SK-N-MC (cell line): ENCODE measurements around the gene BRPF3.

Experiments used
- DNase-seq: peaks from one replicate; pipeline ENCODE4 v3.0.0-alpha.2; 2011; ENCODE audit warnings: low read depth, low spot score
- H3K27ac ChIP-seq: fragments of 200-600 bp; sonication (generic); 2 replicates; pipeline ENCODE4 v1.5.1; 2016; ENCODE audit warnings: mixed run types
- H3K36me3 ChIP-seq: fragments of 200-600 bp; sonication (generic); 2 replicates; pipeline ENCODE4 v1.6.1; 2017; ENCODE audit warnings: antibody characterized with exemption, low read length, mixed read lengths; ENCODE audit not compliant: insufficient read depth
- H3K4me3 ChIP-seq: fragments of 200-600 bp; sonication (generic); 2 replicates; pipeline ENCODE4 v1.5.1; 2016
- H3K9ac ChIP-seq: fragments of 200-600 bp; sonication (generic); 2 replicates; pipeline ENCODE4 v1.8.0; 2017; ENCODE audit warnings: mixed run types, mixed read lengths; ENCODE audit not compliant: insufficient read length
- H3K9me3 ChIP-seq: fragments of 200-600 bp; sonication (generic); 2 replicates; pipeline ENCODE4 v1.6.1; 2017; ENCODE audit warnings: low read depth, mild to moderate bottlenecking, antibody characterized with exemption, low read length, moderate library complexity, mixed read lengths
- EZH2 ChIP-seq: fragments of 200-600 bp; sonication (generic); IDR thresholded peaks from one replicate; pipeline ENCODE4 v1.6.1; 2017; ENCODE audit warnings: antibody characterized with exemption
- FOXP2 ChIP-seq: optimal IDR thresholded peaks from 2 replicates; pipeline ENCODE3; 2011; ENCODE audit warnings: mild to moderate bottlenecking, moderate library complexity; ENCODE audit not compliant: insufficient read depth; ENCODE audit errors: extremely low read length, control extremely low read depth
- POLR2AphosphoS5 ChIP-seq: IDR thresholded peaks from 2 replicates; pipeline ENCODE4 v1.6.1; 2012; ENCODE audit warnings: mild to moderate bottlenecking, low read depth, low read length, borderline replicate concordance

The BRPF3 gene

GRCh38 chr6:36276581-36277536 is 80.3 kb downstream of the BRPF3 start:
- Histone ChIP-seq H3K9ac (no peak overlapping the region), H3K9me3 (no peaks in the 10 kb centered on the region), H3K4me3 (no peak overlapping the region), H3K36me3 (no peaks in the 10 kb centered on the region), H3K27ac (no peak overlapping the region)
- TF ChIP-seq EZH2 (no peak), POLR2AphosphoS5 (no peak), FOXP2 (no peak)
- no peak for DNase-seq

DNA sequence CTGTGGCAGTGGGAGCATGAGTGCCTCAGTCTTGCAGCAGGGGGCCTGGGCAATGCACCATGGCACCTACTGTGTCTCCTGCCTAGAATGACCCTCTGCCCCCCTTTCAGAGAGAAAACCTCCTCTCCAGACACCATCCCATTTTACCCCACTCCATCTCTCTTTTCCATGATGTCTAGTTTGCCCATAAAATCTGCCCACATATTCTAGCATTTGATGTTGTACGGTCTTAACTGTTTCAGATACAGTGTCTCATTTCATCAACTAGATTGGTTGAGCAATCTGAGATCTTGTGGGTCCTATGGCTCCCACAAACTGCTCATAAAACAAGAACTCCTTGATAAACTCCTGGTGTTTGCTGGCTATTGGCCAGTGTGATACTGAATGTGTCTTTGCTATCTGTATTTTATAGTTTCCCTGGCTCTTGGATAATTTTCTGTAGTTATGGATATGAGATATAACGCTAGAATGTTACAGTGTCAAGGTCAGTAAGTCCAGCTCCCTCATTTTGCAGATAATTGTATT is 81.5 kb downstream of the BRPF3 start:
- no peak overlapping the region for H3K27ac ChIP-seq
- H3K36me3 ChIP-seq: no peaks in the 10 kb centered on the region
- no peak for TF ChIP-seq EZH2
- no peak for TF ChIP-seq FOXP2
- TF ChIP-seq POLR2AphosphoS5: no peak
- DNase-seq: no peak
- no peak overlapping the region for H3K4me3 ChIP-seq
- H3K9me3 ChIP-seq: no peaks in the 10 kb centered on the region
- H3K9ac ChIP-seq: no peak overlapping the region

DNA sequence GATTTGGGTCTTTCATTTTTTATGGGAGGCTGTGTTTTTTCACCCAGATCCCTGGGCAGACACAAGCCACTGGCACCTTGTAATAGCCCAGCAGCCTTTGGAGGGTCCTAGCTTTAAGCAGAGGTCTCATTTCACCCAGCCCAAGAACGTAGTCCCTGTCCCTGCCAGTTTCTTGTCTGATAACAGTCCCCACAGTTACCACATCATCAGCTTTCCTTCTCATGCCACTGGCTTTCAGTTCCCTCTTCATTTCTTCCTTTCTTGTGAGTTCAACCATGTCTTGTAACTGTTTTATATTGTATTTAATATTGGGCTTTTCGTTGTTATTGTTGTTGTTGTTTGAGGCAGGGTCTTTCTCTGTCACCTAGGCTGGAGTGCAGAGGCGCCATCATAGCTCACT is 83.9 kb downstream of the BRPF3 start:
- no peaks in the 10 kb centered on the region for H3K9me3 ChIP-seq
- H3K36me3 ChIP-seq: no peaks in the 10 kb centered on the region
- no peak overlapping the region for H3K4me3 ChIP-seq
- H3K9ac ChIP-seq: no peak overlapping the region
- TF ChIP-seq FOXP2: no peak
- TF ChIP-seq EZH2: no peak
- TF ChIP-seq POLR2AphosphoS5: no peak
- DNase-seq: no peak
- no peak overlapping the region for H3K27ac ChIP-seq

DNA sequence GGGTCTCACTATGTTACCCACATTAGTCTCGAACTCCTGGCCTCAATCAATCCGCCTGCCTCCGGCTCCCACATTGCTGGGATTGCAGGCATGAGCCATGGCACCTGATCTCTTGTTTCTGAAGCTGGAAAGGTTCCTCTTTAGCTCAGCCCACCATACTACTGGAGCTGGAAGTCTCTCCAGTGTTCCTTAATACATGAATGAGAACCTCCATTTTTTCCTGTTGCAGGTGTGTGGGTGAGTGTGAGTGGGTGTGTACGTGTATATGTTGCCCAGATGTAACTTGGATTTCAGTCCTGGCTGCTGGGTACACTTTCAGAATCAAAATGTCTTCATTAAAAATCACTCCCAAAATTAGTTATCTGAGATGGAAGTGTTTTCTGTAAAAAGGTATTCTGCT is 84.4 kb downstream of the BRPF3 start:
- no peak overlapping the region for H3K9ac ChIP-seq
- H3K4me3 ChIP-seq: no peak overlapping the region
- no peaks in the 10 kb centered on the region for H3K9me3 ChIP-seq
- no peaks in the 10 kb centered on the region for H3K36me3 ChIP-seq
- no peak for DNase-seq
- no peak overlapping the region for H3K27ac ChIP-seq
- TF ChIP-seq POLR2AphosphoS5 (no peak), EZH2 (no peak), FOXP2 (no peak)
